ENCODE measurements around the gene KMT2E. TPM values are rescaled to one million over a fixed set of nuclear protein-coding genes. Genes with fewer than 3 reads are reported as not detected.

The KMT2E gene
- total RNA-seq (2022) (61.4 and 63.1 TPM in 2 replicates), Bru-seq, nascent RNA (percentile 94 among the genes with signal in this experiment), BruChase-seq, experiment 1, labeled RNA remaining after a 2-hour chase (percentile 92 among the genes with signal in this experiment), BruChase-seq, experiment 2, labeled RNA remaining after a 6-hour chase (percentile 83 among the genes with signal in this experiment)
- long read RNA-seq, partial matches to known transcripts, result 5 of 20 reads
- long read RNA-seq, other reads (novel, unspliced or antisense), result 14 of 20 reads

GRCh38 chr7:105013816-105014692 is at the start of gene KMT2E:
TSS of gene KMT2E (plus strand) at chr7:105014205. CDS start at chr7:105040953, 26,748 bp downstream.
- Mint-ChIP-seq H3K27me3 (ENCODE audit: insufficient read depth, unreplicated experiment) (no peaks in the 10 kb centered on the region), H3K27ac (ENCODE audit: unreplicated experiment) (peak within 1 kb of the TSS; percentile 100), H3K36me3 (ENCODE audit: insufficient read depth, unreplicated experiment) (peaks cover 65% of the 10 kb centered on the region), H3K4me1 (ENCODE audit: low read depth, unreplicated experiment) (peaks cover 18% of the 10 kb centered on the region), H3K9me3 (ENCODE audit: unreplicated experiment) (no peaks in the 10 kb centered on the region), H3K4me3 (ENCODE audit: unreplicated experiment) (peak within 1 kb of the TSS; percentile 88)
- peak within 1 kb of the TSS; percentile 100 for H3K4me3 ChIP-seq (ENCODE audit: low read depth, low read length)
- no peaks in the 10 kb centered on the region for H3K27me3 ChIP-seq (replicated peaks; ENCODE audit: control insufficient read depth, insufficient read depth, low read length)
- no peaks in the 10 kb centered on the region for H3K9me3 ChIP-seq
- ChIA-PET POLR2A (interaction anchor here (0.5 to 2.2 kb wide), 13 partner anchors 11 to 1271 kb away, joined by 3 to 14 read pairs (median 3); partner anchors contain the start of genes NAMPT and RINT1), CTCF (interaction anchor here (0.5 to 2.2 kb wide), 4 partner anchors 21 to 127 kb away, joined by 3 to 15 read pairs (median 4); no protein-coding TSS in a partner anchor)
- no TSS peak for BruUV-seq (replicated peaks)
- no peaks in the 10 kb centered on the region for H3K36me3 ChIP-seq (ENCODE audit: control insufficient read depth, insufficient read depth, low read length)
- DNase-seq, result peak; percentile 92 to 95
- intact Hi-C loops (cut with micrococcal nuclease; ENCODE audit: unreplicated experiment), result loop anchor here (1.0 to 2.0 kb wide), 3 partner anchors 27 to 39 kb away; no protein-coding TSS in a partner anchor
- TF ChIP-seq CTCF (IDR thresholded peaks at IDR 0.05; ENCODE audit: insufficient read depth in 1 of 2, low read depth in 1 of 2, low read length in 1 of 2, severe bottlenecking in 1 of 2, unreplicated experiment in 1 of 2), result no peak
- H3K4me1 ChIP-seq, result peaks cover 32% of the 10 kb centered on the region

GRCh38 chr7:104964626-104965236 is 49.3 kb upstream of the KMT2E start:
- no peak overlapping the region for H3K27ac Mint-ChIP-seq (ENCODE audit: unreplicated experiment)
- Histone ChIP-seq H3K36me3 (ENCODE audit: control insufficient read depth, insufficient read depth, low read length) (no peaks in the 10 kb centered on the region), H3K4me1 (no peaks in the 10 kb centered on the region), H3K4me3 (ENCODE audit: low read depth, low read length) (no peak overlapping the region), H3K27me3 (replicated peaks; ENCODE audit: control insufficient read depth, insufficient read depth, low read length) (no peaks in the 10 kb centered on the region), H3K9me3 (peaks cover 10% of the 10 kb centered on the region)
- no TSS peak for BruUV-seq (replicated peaks)
- H3K4me3 Mint-ChIP-seq (ENCODE audit: unreplicated experiment), result no peak overlapping the region
- intact Hi-C loops (cut with micrococcal nuclease; ENCODE audit: unreplicated experiment), result no loop called here
- ChIA-PET CTCF (no interaction called here), POLR2A (no interaction called here)
- no peak for TF ChIP-seq CTCF (IDR thresholded peaks at IDR 0.05; ENCODE audit: insufficient read depth in 1 of 2, low read depth in 1 of 2, low read length in 1 of 2, severe bottlenecking in 1 of 2, unreplicated experiment in 1 of 2)
- no peaks in the 10 kb centered on the region for H3K4me1 Mint-ChIP-seq (ENCODE audit: low read depth, unreplicated experiment)
- no peaks in the 10 kb centered on the region for H3K27me3 Mint-ChIP-seq (ENCODE audit: insufficient read depth, unreplicated experiment)
- H3K9me3 Mint-ChIP-seq (ENCODE audit: unreplicated experiment), result no peaks in the 10 kb centered on the region
- no peak for DNase-seq
- H3K36me3 Mint-ChIP-seq (ENCODE audit: insufficient read depth, unreplicated experiment), result peaks cover 7% of the 10 kb centered on the region

GRCh38 chr7:104966022-104966421 is 48.0 kb upstream of the KMT2E start:
- Histone ChIP-seq H3K27me3 (replicated peaks; ENCODE audit: control insufficient read depth, insufficient read depth, low read length) (no peaks in the 10 kb centered on the region), H3K36me3 (ENCODE audit: control insufficient read depth, insufficient read depth, low read length) (no peaks in the 10 kb centered on the region), H3K9me3 (peaks cover 10% of the 10 kb centered on the region), H3K4me1 (no peaks in the 10 kb centered on the region), H3K4me3 (ENCODE audit: low read depth, low read length) (no peak overlapping the region)
- Mint-ChIP-seq H3K9me3 (ENCODE audit: unreplicated experiment) (no peaks in the 10 kb centered on the region), H3K36me3 (ENCODE audit: insufficient read depth, unreplicated experiment) (peaks cover 7% of the 10 kb centered on the region), H3K27ac (ENCODE audit: unreplicated experiment) (no peak overlapping the region), H3K4me1 (ENCODE audit: low read depth, unreplicated experiment) (peaks cover under 1% of the 10 kb centered on the region), H3K4me3 (ENCODE audit: unreplicated experiment) (no peak overlapping the region), H3K27me3 (ENCODE audit: insufficient read depth, unreplicated experiment) (no peaks in the 10 kb centered on the region)
- BruUV-seq (replicated peaks), result no TSS peak
- DNase-seq, result no peak
- TF ChIP-seq CTCF (IDR thresholded peaks at IDR 0.05; ENCODE audit: insufficient read depth in 1 of 2, low read depth in 1 of 2, low read length in 1 of 2, severe bottlenecking in 1 of 2, unreplicated experiment in 1 of 2), result no peak
- ChIA-PET POLR2A (no interaction called here), CTCF (no interaction called here)
- intact Hi-C loops (cut with micrococcal nuclease; ENCODE audit: unreplicated experiment), result no loop called here

All from Caco-2 (cell line).